ENCODE results near the gene ELANE.

ELANE gene

DNA sequence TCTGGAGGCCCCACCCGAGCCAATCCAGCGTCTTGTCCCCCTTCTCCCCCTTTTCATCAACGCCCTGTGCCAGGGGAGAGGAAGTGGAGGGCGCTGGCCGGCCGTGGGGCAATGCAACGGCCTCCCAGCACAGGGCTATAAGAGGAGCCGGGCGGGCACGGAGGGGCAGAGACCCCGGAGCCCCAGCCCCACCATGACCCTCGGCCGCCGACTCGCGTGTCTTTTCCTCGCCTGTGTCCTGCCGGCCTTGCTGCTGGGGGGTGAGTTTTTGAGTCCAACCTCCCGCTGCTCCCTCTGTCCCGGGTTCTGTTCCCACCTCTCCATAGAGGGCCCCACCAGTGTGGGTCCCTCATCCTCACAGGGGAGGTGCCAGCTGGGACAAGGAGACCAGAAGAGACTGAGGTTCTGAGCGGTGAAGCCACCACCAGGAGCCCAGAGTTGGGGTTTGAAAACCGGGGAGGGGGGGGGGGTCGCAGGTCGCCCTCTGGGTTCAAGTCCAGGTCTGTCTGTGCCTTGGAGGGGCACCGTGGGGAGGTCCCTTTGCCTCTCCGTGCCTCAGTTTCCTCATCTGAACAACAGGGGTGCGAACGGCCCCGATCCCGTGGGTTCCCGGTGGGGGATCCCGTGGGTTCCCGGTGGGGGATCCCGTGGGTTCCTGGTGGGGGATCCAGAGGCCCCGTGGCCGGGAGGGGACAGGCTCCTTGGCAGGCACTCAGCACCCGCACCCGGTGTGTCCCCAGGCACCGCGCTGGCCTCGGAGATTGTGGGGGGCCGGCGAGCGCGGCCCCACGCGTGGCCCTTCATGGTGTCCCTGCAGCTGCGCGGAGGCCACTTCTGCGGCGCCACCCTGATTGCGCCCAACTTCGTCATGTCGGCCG, at the start of gene ELANE:
Gene ELANE (plus strand): TSS at position 168 of the 878 bp plus-strand sequence. CDS start 26 bp downstream, at position 194.
- no peak for DNase-seq (ENCODE audit: low read depth)
- no peak within 1 kb of the TSS for H3K4me3 ChIP-seq (ENCODE audit: low read length)
- TF ChIP-seq, protein P1, sequence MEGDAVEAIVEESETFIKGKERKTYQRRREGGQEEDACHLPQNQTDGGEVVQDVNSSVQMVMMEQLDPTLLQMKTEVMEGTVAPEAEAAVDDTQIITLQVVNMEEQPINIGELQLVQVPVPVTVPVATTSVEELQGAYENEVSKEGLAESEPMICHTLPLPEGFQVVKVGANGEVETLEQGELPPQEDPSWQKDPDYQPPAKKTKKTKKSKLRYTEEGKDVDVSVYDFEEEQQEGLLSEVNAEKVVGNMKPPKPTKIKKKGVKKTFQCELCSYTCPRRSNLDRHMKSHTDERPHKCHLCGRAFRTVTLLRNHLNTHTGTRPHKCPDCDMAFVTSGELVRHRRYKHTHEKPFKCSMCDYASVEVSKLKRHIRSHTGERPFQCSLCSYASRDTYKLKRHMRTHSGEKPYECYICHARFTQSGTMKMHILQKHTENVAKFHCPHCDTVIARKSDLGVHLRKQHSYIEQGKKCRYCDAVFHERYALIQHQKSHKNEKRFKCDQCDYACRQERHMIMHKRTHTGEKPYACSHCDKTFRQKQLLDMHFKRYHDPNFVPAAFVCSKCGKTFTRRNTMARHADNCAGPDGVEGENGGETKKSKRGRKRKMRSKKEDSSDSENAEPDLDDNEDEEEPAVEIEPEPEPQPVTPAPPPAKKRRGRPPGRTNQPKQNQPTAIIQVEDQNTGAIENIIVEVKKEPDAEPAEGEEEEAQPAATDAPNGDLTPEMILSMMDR (IDR thresholded peaks at IDR 0.05; ENCODE audit: insufficient read depth, low read depth, low read length, missing control alignments): no peak

DNA sequence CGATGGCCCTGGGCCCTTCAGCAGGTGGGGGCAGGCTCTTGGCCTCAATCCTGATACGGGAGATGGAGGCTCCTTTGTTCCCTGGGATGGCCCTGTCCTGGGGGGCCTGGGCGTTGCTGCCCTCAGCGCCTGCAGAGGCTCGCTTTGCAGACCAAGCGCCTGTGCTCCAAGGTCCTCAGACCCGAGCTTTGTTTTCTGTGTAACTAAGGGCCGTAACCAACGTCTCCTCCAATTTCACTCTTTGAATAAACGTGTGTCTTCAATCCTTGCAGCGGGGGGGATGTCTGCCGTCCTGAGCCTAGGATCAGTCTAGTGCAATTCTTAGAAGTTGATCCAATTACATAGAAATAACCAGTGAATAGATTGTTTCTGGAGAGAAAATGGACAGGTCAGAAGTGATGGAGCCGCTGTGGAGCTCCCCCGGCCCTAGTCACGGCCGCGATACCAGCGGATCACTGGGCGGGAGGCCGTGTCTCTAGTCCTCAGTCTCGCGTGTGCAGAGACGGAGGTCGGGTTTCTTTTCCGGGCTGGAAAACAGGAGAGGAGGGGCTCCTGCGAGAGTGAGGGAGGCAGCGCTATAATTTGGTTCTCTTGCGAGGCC, 49.5 kb upstream of the ELANE start:
- TF ChIP-seq, protein P1 (IDR thresholded peaks at IDR 0.05; ENCODE audit: insufficient read depth, low read depth, low read length, missing control alignments): no peak
- H3K4me3 ChIP-seq (ENCODE audit: low read length): no peak overlapping the region
- DNase-seq (ENCODE audit: low read depth): no peak

DNA sequence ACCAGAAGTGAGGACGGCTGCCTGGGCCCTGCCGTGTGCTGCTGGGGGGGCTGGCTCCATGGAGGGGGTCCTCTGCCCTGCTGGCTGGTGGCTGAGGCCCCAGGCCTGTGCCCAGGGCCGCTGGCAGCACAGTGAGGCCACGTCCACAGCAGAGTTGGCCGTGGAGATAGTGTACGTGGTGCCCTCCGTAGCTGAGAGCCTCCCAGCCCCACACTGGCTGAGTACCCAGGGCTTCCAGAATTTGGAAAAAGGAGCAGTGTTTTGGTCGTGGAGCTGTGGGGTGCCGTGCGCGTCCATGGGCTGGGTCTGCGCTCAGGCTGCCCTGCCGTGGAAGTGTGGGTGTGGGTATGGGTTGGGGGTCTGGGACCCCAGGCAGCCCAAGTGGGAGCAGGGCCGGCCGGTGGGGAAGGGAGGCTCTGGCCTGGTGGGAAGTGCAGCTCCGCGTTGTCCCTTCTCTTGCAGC, 49.0 kb upstream of the ELANE start:
- DNase-seq (ENCODE audit: low read depth): no peak
- no peak overlapping the region for H3K4me3 ChIP-seq (ENCODE audit: low read length)
- TF ChIP-seq, protein P1 (IDR thresholded peaks at IDR 0.05; ENCODE audit: insufficient read depth, low read depth, low read length, missing control alignments): no peak

DNA sequence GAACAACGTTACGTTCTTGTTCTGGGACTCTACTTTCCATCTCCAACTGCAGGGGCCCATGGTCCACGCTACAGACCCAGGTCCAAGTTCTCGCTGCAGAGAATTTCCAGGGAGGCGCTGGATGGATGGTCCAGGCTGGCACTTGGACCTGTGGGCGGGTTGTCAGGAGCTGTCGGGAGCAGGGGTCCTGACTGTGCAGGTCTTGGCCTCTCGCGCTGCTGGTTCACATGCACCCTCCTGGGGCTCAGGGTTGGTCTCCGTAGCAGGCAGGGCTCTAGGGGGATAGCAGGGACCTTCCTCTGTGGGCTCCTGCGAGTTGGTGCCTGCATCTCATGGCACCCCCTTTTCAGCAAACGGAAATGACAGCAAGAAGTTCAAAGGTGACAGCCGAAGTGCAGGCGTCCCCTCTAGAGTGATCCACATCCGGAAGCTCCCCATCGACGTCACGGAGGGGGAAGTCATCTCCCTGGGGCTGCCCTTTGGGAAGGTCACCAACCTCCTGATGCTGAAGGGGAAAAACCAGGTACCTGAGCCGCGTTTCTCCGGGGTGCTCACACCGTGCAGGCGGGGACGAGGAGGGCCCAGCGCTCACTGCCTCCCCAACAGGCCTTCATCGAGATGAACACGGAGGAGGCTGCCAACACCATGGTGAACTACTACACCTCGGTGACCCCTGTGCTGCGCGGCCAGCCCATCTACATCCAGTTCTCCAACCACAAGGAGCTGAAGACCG, 48.3 kb upstream of the ELANE start:
- DNase-seq (ENCODE audit: low read depth): no peak
- TF ChIP-seq, protein P1 (IDR thresholded peaks at IDR 0.05; ENCODE audit: insufficient read depth, low read depth, low read length, missing control alignments): no peak
- H3K4me3 ChIP-seq (ENCODE audit: low read length): no peak overlapping the region

DNA sequence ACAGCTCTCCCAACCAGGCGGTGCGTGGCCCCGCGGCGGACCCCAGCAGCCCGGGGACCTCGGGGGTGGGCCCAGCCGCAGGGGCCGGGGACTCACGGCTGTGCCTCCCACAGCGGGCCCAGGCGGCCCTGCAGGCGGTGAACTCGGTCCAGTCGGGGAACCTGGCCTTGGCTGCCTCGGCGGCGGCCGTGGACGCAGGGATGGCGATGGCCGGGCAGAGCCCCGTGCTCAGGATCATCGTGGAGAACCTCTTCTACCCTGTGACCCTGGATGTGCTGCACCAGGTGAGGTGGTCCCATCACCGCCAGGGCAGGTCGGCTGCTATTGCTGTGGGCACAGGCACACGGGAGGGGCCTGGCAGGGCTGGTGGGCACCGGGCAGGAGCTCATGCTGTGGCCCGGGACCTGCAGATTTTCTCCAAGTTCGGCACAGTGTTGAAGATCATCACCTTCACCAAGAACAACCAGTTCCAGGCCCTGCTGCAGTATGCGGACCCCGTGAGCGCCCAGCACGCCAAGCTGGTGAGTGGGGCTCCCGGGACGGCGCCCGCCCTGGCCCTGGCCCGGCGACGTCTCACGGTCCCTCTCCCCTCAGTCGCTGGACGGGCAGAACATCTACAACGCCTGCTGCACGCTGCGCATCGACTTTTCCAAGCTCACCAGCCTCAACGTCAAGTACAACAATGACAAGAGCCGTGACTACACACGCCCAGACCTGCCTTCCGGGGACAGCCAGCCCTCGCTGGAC, 47.5 kb upstream of the ELANE start:
- H3K4me3 ChIP-seq (ENCODE audit: low read length): no peak overlapping the region
- TF ChIP-seq, protein P1 (IDR thresholded peaks at IDR 0.05; ENCODE audit: insufficient read depth, low read depth, low read length, missing control alignments): no peak
- DNase-seq (ENCODE audit: low read depth): no peak

DNA sequence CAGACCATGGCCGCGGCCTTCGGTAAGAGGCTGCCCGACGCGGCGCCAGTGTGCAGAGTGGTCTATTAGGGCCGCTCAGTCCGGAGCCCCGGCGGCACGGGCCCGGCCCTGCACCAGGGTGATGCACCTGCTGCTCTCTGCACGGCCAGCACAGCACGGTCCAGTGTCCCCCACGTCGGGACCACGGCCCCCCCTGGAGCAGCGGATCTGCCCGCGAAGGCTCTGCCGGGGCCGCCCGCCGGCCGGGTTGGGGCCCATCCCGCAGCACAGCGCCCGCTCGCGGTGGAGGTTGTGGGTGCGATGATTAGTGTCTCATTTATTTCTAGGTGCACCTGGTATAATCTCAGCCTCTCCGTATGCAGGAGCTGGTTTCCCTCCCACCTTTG, 46.9 kb upstream of the ELANE start:
- TF ChIP-seq, protein P1 (IDR thresholded peaks at IDR 0.05; ENCODE audit: insufficient read depth, low read depth, low read length, missing control alignments): no peak
- H3K4me3 ChIP-seq (ENCODE audit: low read length): no peak overlapping the region
- DNase-seq (ENCODE audit: low read depth): no peak

Measured in epithelial cell of esophagus (primary cell).